GM12878 (cell line): ENCODE data around the gene SEMA4D. TPM values are rescaled to one million over a fixed set of nuclear protein-coding genes. Genes with fewer than 3 reads are reported as not detected.

Experiments
- BCL3 ChIP-seq: IDR thresholded peaks from 2 replicates; pipeline ENCODE4 v1.6.1; 2011; ENCODE audit warnings: borderline replicate concordance, low read depth, mild to moderate bottlenecking, moderate library complexity, low read length; ENCODE audit not compliant: insufficient read depth, poor library complexity, severe bottlenecking
- CBFB ChIP-seq: IDR thresholded peaks from 2 replicates; pipeline ENCODE4 v1.6.1; 2016; ENCODE audit warnings: antibody characterized with exemption, low read depth
- CEBPB ChIP-seq, 2 experiments: fragments of 150-350 bp in 1 of 2; IDR thresholded peaks; 2 replicates each; pipeline ENCODE4 v1.6.1; 2012 to 2014; ENCODE audit warnings: low read depth in 2 of 2, low read length in 2 of 2, borderline replicate concordance in 1 of 2, inconsistent platforms in 1 of 2
- FOS ChIP-seq: IDR thresholded peaks from 3 replicates; pipeline ENCODE4 v1.6.1; 2011; ENCODE audit warnings: borderline replicate concordance; ENCODE audit not compliant: insufficient read length; ENCODE audit errors: extremely low read depth
- GATAD2B ChIP-seq: fragments of 450-650 bp; conservative IDR thresholded peaks from 2 replicates; pipeline ENCODE4 v1.6.1; 2017; ENCODE audit warnings: low read depth, mild to moderate bottlenecking, moderate library complexity
- HSF1 ChIP-seq: fragments of 150-350 bp; IDR thresholded peaks from 2 replicates; pipeline ENCODE4 v1.6.1; 2014; ENCODE audit warnings: mild to moderate bottlenecking, low read depth, low read length
- IRF3 ChIP-seq: fragments of 450-650 bp; IDR thresholded peaks from 2 replicates; pipeline ENCODE4 v1.6.1; 2014; ENCODE audit warnings: mild to moderate bottlenecking
- KAT2A ChIP-seq: conservative IDR thresholded peaks from 2 replicates; pipeline ENCODE4 v1.6.1; 2011; ENCODE audit warnings: low read depth, low read length; ENCODE audit not compliant: control insufficient read depth
- MYB ChIP-seq: fragments of 150-350 bp; IDR thresholded peaks from 2 replicates; pipeline ENCODE4 v1.6.1; 2014; ENCODE audit warnings: mild to moderate bottlenecking, low read depth, low read length, borderline replicate concordance
- RAD21 ChIP-seq: IDR thresholded peaks from 2 replicates; pipeline ENCODE4 v1.6.1; 2011; ENCODE audit warnings: mild to moderate bottlenecking, low read depth, low read length, moderate library complexity; ENCODE audit not compliant: insufficient read depth
- SIN3A ChIP-seq: IDR thresholded peaks from 2 replicates; pipeline ENCODE4 v1.6.1; 2012; ENCODE audit warnings: low read depth, low read length, improper control_type of control experiment
- SIX5 ChIP-seq: IDR thresholded peaks from 2 replicates; pipeline ENCODE4 v1.6.1; 2011; ENCODE audit warnings: mild to moderate bottlenecking, low read depth, low read length, moderate library complexity; ENCODE audit not compliant: severe bottlenecking
- SRF ChIP-seq, 2 experiments: IDR thresholded peaks; 2 replicates each; pipeline ENCODE4 v1.6.1; 2011; ENCODE audit warnings: low read depth in 2 of 2, low read length in 2 of 2, mild to moderate bottlenecking in 1 of 2, moderate library complexity in 1 of 2
- SUZ12 ChIP-seq: fragments of 200-600 bp; sonication (generic); IDR thresholded peaks from one replicate; pipeline ENCODE4 v1.6.1; 2018; ENCODE audit warnings: antibody characterized with exemption, mild to moderate bottlenecking; ENCODE audit not compliant: unreplicated experiment
- TCF3 ChIP-seq: IDR thresholded peaks from 2 replicates; pipeline ENCODE4 v1.6.1; 2012; ENCODE audit warnings: low read depth, mild to moderate bottlenecking, low read length, borderline replicate concordance; ENCODE audit not compliant: insufficient read depth
- ZBED1 ChIP-seq: IDR thresholded peaks from 2 replicates; pipeline ENCODE4 v1.6.1; 2016; ENCODE audit warnings: borderline replicate concordance
- polyA plus RNA-seq, 11 experiments: library from polyadenylated mRNA; depleted of rRNA in 4 of 11; unstranded in 6 of 11; stranded (reverse) in 5 of 11; fragments of >200 nt; fragmentation: Nextera tagmentation in 4 of 11; fragmentation: Illumina TruSeq in 1 of 11; extraction: Ambion mirVana in 4 of 11; extraction: Trizol in 1 of 11; gene quantifications; 1 replicate in 1 of 11; 2 replicates in 10 of 11; pipeline versions ENCODE4 v1.2.1 to v1.2.3, GENCODE V29; 2011 to 2016; ENCODE audit warnings: inconsistent platforms in 2 of 11, missing spikeins in 2 of 11, low read depth in 1 of 11
- total RNA-seq, 4 experiments: library from RNA; depleted of rRNA in 3 of 4; stranded (reverse); fragments of >200 nt in 3 of 4; fragmentation: Illumina TruSeq in 1 of 4; extraction: Trizol in 1 of 4; gene quantifications; 2 replicates each; pipeline versions ENCODE4 v1.2.1 to v1.2.3, GENCODE V29; 2013 to 2021
- TF ChIP-seq, protein P1 (sequence below): fragments of 450-650 bp; conservative IDR thresholded peaks from 2 replicates; pipeline ENCODE4 v1.6.1; 2017; ENCODE audit warnings: mild to moderate bottlenecking, moderate library complexity
- TF ChIP-seq, protein P2 (sequence below): fragments of 450-650 bp; IDR thresholded peaks from 2 replicates; pipeline ENCODE4 v1.6.1; 2018; ENCODE audit warnings: borderline replicate concordance, mild to moderate bottlenecking; ENCODE audit not compliant: partially characterized antibody

The SEMA4D gene
- total and polyA plus RNA-seq, 10 of the 15 experiments (the other 5 are each of a cell fraction or from before 2014, with no cell fraction given), result 15.1 to 136 (median 39.6) TPM

GRCh38 chr9:89318123-89319014 is 179.5 kb downstream of the SEMA4D start, which contains the start of gene SECISBP2 (continued):
- TF ChIP-seq HSF1, result 0 out of 2 replicates have a peak, but pooled peaks have one; percentile 14
- TF ChIP-seq SRF (IDR thresholded peaks at IDR 0.05; ENCODE audit: low read depth in 2 of 2, low read length in 2 of 2), result peak; percentile 64 to 92
- TF ChIP-seq TCF3, result no peak
- no peak for TF ChIP-seq FOS
- TF ChIP-seq RAD21, result no peak; the same call in 1 of the 2 replicates
- TF ChIP-seq, protein P1, sequence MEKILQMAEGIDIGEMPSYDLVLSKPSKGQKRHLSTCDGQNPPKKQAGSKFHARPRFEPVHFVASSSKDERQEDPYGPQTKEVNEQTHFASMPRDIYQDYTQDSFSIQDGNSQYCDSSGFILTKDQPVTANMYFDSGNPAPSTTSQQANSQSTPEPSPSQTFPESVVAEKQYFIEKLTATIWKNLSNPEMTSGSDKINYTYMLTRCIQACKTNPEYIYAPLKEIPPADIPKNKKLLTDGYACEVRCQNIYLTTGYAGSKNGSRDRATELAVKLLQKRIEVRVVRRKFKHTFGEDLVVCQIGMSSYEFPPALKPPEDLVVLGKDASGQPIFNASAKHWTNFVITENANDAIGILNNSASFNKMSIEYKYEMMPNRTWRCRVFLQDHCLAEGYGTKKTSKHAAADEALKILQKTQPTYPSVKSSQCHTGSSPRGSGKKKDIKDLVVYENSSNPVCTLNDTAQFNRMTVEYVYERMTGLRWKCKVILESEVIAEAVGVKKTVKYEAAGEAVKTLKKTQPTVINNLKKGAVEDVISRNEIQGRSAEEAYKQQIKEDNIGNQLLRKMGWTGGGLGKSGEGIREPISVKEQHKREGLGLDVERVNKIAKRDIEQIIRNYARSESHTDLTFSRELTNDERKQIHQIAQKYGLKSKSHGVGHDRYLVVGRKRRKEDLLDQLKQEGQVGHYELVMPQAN, result peak; percentile 99
- peak; percentile 96 for TF ChIP-seq SIN3A
- no peak for TF ChIP-seq CEBPB (IDR thresholded peaks at IDR 0.05; ENCODE audit: borderline replicate concordance in 1 of 2, low read depth in 2 of 2, low read length in 2 of 2)
- TF ChIP-seq, protein P2, sequence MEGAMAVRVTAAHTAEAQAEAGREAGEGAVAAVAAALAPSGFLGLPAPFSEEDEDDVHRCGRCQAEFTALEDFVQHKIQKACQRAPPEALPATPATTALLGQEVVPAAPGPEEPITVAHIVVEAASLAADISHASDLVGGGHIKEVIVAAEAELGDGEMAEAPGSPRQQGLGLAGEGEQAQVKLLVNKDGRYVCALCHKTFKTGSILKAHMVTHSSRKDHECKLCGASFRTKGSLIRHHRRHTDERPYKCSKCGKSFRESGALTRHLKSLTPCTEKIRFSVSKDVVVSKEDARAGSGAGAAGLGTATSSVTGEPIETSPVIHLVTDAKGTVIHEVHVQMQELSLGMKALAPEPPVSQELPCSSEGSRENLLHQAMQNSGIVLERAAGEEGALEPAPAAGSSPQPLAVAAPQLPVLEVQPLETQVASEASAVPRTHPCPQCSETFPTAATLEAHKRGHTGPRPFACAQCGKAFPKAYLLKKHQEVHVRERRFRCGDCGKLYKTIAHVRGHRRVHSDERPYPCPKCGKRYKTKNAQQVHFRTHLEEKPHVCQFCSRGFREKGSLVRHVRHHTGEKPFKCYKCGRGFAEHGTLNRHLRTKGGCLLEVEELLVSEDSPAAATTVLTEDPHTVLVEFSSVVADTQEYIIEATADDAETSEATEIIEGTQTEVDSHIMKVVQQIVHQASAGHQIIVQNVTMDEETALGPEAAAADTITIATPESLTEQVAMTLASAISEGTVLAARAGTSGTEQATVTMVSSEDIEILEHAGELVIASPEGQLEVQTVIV, result peak; percentile 83
- peak; percentile 81 for TF ChIP-seq ZBED1
- no peak; the same call in 1 of the 2 replicates for TF ChIP-seq CBFB
- TF ChIP-seq BCL3, result no peak
- peak; percentile 99 for TF ChIP-seq GATAD2B
- no peak for TF ChIP-seq IRF3
- no peak for TF ChIP-seq KAT2A
- TF ChIP-seq SUZ12, result no peak
- peak; percentile 12; the same call in 1 of the 2 replicates for TF ChIP-seq MYB
- peak; percentile 70 for TF ChIP-seq SIX5
